ENCODE data around the gene CFI. TPM values are rescaled to one million over a fixed set of nuclear protein-coding genes. Genes with fewer than 3 reads are reported as not detected.

The CFI gene
- total and polyA plus RNA-seq, 2 of the 8 experiments (the other 6 are each of a cell fraction or from before 2014, with no cell fraction given): not detected

DNA sequence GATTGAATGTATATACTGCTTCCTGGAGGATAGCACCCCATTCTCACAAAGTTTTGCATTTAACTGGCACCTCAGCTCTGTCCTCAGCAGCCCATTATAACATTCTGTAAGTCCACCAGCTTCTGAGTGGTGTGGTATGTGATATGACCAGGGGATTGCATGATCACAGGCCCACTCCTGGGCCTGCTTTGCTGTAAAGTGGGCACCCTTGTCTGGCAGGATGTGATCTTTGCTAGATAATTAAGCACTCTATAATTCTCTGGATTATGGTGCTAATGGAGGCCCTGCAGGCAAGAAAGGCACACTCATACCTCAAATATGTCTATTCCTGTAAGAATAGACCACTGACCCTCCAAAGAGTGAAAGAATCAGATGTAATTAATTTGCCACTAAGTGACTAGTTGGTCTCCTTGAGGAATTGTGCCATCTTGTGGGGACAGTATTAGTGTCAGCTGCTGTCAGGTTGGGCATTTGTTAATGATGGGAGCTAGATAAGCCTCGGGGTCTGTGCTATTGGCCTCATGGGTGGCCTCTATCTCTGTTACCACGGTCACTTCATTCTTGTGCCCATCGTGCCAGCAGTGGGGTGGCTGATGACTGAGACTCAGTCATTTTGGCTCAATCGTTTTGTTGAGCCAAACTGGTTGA lies 2.2 kb upstream of the CFI start (continued):
- TF ChIP-seq RAD21 (IDR thresholded peaks at IDR 0.05 in 1 of 2, conservative IDR thresholded peaks at IDR 0.05 in 1 of 2; ENCODE audit: low read depth in 2 of 2, low read length in 2 of 2) (peak; percentile 83 to 87), KDM1A (IDR thresholded peaks at IDR 0.05; ENCODE audit: borderline replicate concordance, low read length) (no peak), NANOG (IDR thresholded peaks at IDR 0.05; ENCODE audit: insufficient read depth, low read depth, low read length, poor library complexity, severe bottlenecking) (no peak)

Data from H1 (cell line).